GM12801 (cell line): ENCODE data around the gene DMWD.

Experiments used
- TF ChIP-seq, protein P1 (sequence below): IDR thresholded peaks from one replicate; pipeline ENCODE4 v1.5.1; 2011; ENCODE audit warnings: control low read depth; ENCODE audit not compliant: insufficient read length; ENCODE audit errors: extremely low read depth

Gene DMWD

DNA sequence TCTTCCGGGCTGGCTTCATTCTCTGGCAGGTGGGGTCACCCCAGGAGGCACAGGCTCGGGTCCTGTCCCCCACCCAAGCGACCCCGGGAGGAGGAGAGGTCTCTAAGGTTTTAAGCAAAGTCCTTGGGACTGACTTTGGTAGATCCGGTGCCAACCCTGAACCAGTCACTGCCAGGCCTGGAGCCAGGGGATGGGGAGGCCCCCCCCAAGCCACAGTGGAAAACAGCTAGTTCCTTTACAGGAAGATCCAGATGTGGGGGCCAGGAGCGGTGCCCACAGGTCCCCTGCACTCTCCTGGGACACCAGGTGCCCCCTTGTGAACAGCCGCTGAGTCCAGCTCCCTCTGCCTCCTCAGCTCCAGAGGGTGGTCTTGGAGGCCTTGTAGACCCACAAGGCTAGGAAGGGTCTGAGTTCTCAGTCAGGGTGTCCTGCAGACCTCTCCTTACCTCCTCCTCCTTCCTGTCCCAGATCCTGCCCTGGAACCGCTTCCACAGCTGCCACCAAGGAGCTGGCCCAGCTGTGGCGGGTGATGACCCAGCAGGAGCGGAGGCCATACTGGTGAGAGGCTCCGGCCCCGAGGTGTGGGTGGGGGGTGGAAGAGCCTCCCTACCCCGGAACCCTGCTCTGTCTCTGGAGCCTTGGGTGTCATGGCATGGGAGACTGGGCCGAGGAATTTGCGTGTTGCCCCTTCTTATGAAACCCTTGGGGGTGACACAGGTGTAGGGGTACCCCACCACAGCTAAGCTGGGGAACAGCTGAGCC, 29.6 kb downstream of the DMWD start:
- TF ChIP-seq, protein P1, sequence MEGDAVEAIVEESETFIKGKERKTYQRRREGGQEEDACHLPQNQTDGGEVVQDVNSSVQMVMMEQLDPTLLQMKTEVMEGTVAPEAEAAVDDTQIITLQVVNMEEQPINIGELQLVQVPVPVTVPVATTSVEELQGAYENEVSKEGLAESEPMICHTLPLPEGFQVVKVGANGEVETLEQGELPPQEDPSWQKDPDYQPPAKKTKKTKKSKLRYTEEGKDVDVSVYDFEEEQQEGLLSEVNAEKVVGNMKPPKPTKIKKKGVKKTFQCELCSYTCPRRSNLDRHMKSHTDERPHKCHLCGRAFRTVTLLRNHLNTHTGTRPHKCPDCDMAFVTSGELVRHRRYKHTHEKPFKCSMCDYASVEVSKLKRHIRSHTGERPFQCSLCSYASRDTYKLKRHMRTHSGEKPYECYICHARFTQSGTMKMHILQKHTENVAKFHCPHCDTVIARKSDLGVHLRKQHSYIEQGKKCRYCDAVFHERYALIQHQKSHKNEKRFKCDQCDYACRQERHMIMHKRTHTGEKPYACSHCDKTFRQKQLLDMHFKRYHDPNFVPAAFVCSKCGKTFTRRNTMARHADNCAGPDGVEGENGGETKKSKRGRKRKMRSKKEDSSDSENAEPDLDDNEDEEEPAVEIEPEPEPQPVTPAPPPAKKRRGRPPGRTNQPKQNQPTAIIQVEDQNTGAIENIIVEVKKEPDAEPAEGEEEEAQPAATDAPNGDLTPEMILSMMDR = no peak

DNA sequence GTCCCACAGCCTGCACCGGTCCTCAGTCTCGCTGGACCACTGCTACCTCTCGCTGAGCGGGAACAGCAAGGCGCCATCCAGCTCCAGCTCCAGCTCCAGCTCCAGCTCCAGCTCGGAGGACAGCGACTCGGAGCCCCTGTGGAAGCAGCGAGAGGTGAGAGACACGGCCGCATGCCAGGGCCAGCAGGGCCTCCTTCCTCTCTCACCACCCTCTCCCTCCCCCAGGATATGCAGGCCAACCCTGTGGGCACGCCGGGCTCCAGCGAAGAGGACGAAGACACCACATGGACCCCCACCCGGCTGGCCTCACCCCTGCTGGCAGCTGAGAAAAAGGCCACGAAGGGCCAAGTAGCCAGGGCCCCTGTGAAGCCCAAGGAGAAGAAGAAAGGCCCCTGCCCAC, 30.9 kb downstream of the DMWD start:
- TF ChIP-seq, protein P1 = no peak

- TF ChIP-seq, protein P1 = no peak
Observed at GRCh38 chr19:45758921-45759320, 33.7 kb downstream of the DMWD start.

DNA sequence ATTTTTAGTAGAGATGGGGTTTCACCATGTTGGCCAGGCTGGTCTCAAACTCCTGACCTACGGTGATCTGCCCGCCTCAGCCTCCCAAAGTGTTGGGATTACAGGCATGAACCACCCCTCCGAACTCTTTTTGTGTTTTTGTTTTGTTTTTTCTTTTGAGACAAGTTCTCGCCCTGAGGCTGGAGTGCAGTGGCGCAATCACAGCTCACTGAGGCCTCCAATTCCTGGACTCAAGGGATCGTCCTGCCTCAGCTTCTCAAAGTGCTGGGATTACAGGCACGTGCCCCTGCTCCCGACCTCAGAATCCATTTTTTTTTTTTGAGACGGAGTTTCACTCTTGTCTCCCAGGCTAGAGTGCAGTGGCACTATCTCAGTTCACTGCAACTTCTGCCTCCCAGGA, 35.0 kb downstream of the DMWD start:
- TF ChIP-seq, protein P1 = no peak

DNA sequence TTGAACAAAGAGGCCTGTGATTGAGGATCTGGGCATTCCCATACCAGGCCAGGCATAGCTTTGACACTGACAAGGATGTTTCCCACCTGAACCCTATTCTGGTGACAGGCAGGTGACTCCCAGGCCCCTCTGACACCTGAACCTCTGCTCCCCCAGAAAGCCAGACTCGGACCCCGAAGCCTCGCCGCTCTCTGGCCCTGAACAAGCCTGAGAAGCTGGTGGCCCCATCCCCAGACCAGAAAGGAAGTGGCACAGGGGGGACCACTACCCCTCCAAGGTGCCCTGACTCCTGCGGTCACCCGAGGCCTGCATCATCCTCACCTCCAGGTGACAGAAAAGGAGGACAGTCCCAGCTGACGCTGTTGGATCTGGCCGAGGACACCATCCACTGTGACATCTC, 38.3 kb downstream of the DMWD start:
- TF ChIP-seq, protein P1 = no peak

GRCh38 chr19:45753548-45753947, 39.1 kb downstream of the DMWD start:
- TF ChIP-seq, protein P1 = no peak

GRCh38 chr19:45752639-45753038, 40.0 kb downstream of the DMWD start:
- TF ChIP-seq, protein P1 = no peak
